GM12874 (cell line): ENCODE measurements around the gene MSGN1.

Source experiments
- TF ChIP-seq, protein P1 (sequence below): IDR thresholded peaks from 2 replicates; pipeline ENCODE4 v1.5.1; 2011; ENCODE audit warnings: low read depth, mild to moderate bottlenecking, control low read depth, low read length, moderate library complexity; ENCODE audit not compliant: insufficient read depth

MSGN1 gene, protein sequence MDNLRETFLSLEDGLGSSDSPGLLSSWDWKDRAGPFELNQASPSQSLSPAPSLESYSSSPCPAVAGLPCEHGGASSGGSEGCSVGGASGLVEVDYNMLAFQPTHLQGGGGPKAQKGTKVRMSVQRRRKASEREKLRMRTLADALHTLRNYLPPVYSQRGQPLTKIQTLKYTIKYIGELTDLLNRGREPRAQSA

DNA sequence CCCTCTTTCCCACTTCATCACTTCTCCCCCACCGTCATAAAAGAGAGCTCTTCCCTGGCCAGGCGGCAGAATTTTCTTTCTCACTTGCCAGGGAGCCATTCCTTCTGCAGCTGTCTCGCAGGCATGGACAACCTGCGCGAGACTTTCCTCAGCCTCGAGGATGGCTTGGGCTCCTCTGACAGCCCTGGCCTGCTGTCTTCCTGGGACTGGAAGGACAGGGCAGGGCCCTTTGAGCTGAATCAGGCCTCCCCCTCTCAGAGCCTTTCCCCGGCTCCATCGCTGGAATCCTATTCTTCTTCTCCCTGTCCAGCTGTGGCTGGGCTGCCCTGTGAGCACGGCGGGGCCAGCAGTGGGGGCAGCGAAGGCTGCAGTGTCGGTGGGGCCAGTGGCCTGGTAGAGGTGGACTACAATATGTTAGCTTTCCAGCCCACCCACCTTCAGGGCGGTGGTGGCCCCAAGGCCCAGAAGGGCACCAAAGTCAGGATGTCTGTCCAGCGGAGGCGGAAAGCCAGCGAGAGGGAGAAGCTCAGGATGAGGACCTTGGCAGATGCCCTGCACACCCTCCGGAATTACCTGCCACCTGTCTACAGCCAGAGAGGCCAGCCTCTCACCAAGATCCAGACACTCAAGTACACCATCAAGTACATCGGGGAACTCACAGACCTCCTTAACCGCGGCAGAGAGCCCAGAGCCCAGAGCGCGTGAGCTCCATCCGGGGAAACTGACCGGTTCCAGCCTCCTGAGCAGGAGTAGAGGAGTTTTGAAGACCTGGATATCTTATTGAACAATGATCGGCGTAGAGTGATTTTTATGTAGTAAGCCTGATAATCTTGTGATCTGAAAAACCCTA is at the start of gene MSGN1:
Gene MSGN1 (plus strand): TSS at position 65 of the 850 bp plus-strand sequence. CDS start 59 bp downstream, at position 124.
- TF ChIP-seq, protein P1, sequence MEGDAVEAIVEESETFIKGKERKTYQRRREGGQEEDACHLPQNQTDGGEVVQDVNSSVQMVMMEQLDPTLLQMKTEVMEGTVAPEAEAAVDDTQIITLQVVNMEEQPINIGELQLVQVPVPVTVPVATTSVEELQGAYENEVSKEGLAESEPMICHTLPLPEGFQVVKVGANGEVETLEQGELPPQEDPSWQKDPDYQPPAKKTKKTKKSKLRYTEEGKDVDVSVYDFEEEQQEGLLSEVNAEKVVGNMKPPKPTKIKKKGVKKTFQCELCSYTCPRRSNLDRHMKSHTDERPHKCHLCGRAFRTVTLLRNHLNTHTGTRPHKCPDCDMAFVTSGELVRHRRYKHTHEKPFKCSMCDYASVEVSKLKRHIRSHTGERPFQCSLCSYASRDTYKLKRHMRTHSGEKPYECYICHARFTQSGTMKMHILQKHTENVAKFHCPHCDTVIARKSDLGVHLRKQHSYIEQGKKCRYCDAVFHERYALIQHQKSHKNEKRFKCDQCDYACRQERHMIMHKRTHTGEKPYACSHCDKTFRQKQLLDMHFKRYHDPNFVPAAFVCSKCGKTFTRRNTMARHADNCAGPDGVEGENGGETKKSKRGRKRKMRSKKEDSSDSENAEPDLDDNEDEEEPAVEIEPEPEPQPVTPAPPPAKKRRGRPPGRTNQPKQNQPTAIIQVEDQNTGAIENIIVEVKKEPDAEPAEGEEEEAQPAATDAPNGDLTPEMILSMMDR, result no peak

DNA sequence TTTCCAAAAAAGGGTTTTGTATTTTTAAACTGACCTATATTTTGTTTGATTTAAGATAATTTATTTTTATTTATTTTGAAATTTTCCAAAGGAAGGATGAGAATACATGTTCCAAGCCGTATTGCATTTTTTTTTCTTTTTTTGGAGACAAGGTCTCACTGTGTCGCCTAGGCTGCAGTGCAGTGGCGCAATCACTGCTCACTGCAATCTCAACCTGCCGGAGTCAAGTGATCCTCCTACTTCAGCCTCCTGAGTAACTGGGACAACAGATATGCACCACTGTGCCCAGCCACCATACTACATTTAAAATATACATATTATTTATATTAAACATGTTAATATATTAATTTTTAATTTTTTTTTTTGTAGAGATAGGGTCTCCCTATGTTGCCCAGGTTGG is 47.4 kb upstream of the MSGN1 start:
- TF ChIP-seq, protein P1, result no peak

DNA sequence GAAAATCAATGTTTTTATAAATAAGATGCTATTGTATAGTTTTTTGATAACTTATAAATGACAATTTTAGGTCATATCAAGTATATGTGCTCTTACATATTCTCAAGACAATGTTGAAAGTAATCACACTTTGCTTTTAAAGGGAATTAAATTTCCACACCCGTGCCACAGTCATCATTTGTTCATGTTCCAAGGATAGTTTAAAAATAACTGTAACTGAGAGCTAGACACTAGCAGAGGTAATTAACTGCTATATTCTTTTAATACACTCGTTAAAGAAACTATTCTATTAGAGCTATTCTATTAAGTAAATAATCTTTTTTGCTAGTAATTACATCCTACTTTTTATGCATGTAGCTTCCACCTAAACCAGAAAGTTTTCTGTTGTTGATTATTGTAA is 44.3 kb upstream of the MSGN1 start:
- TF ChIP-seq, protein P1, result no peak

DNA sequence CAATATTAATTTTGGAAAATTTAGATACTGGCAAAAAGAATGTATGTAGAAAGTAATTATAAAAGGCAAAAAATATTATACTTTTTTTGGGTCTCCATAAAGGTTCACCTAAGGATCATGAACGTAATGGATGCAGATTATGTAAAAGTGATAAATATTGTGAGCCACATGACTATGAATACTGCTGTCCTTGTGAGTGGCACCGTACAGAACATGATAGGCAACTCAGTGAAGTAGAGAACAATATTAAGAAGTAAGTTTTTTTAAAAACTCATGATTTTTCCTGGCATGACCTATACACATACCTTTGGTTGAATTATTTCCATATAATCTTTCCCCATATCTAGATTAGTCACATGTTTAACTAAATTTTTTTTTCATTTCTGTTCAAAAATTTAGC is 43.7 kb upstream of the MSGN1 start:
- TF ChIP-seq, protein P1, result no peak

DNA sequence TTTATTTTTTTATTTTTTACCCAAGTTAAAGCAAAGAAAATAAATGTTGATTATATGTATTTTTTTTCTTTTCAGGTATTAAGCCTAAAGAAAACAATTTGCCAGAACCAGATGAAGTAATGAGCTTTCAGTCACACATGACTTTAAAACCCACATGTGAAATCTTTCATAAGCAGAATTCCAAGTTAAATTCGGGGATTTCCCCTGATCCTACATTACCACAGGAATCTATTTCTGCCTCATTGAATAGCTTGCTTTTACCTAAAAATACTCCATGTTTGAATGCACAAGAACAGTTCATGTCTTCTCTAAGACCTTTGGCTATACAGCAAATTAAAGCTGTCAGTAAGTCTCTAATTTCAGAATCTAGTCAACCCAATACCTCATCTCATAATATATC is 35.7 kb upstream of the MSGN1 start:
- TF ChIP-seq, protein P1, result no peak

DNA sequence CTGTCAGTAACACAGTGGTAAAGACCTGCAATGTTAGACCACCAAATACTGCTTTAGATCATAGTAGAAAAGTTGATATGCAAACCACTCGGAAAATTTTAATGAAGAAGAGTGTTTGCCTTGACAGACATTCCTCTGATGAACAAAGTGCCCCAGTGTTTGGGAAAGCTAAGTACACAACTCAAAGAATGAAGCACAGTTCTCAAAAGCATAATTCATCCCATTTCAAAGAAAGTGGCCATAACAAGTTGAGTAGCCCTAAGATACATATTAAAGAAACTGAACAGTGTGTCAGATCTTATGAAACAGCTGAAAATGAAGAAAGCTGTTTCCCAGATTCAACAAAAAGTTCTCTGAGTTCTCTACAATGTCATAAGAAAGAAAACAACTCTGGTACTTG is 34.8 kb upstream of the MSGN1 start:
- TF ChIP-seq, protein P1, result no peak

DNA sequence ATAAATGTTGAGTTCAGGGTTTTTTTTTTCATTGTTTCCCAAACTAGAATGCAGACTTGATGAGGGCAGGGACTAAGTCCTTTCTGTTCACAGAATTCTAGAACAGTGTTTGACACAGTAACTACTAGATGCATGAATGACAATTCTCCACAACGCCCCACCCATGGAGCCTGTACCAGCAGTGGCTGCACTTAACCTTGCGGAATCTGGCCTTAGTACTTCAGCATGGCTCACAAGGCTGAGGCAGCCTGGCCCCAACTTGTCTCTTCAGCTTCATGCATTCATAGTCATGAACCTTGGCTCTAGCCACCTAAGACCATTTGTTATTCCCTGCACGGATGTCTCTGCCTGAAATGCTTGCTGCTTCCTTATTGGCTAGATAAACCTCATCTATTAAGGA is 29.5 kb upstream of the MSGN1 start:
- TF ChIP-seq, protein P1, result no peak
